Thoracic aorta (tissue), 2 donors: ENCODE data around the gene LOXL4. TPM values are rescaled to one million over a fixed set of nuclear protein-coding genes. Genes with fewer than 3 reads are reported as not detected.
A peak's percentile ranks its signal among the peaks of the same experiment; 100 is the strongest.

Experiments
- ATAC-seq: fragments of 150-250 bp; one replicate; pipeline ENCODE4 v1.8.0; 2017; ENCODE audit warnings: low read depth; ENCODE audit not compliant: insufficient number of reproducible peaks, low FRiP score
- DNase-seq: peaks from one replicate; pipeline ENCODE4 v3.0.0-alpha.2; 2020; ENCODE audit warnings: low spot score
- H3K27ac ChIP-seq, 2 donors: fragments of 200-600 bp; sonication (generic); 1 replicate in 1 of 2; 2 replicates in 1 of 2; pipeline ENCODE4 v1.5.1; 2016; ENCODE audit warnings: mild to moderate bottlenecking in 2 of 2, moderate library complexity in 2 of 2
- H3K27me3 ChIP-seq: fragments of 200-600 bp; sonication (generic); replicated peaks from 2 replicates; pipeline ENCODE4 v1.6.0; 2016; ENCODE audit warnings: mild to moderate bottlenecking; ENCODE audit not compliant: insufficient read depth
- H3K36me3 ChIP-seq: fragments of 200-600 bp; sonication (generic); one replicate; pipeline ENCODE4 v1.5.1; 2016
- H3K4me1 ChIP-seq, 2 donors: fragments of 200-600 bp; sonication (generic); 1 replicate in 1 of 2; 2 replicates in 1 of 2; pipeline versions ENCODE4 v1.5.1 to v1.6.0; 2016; ENCODE audit warnings: low read depth in 2 of 2, mild to moderate bottlenecking in 1 of 2; ENCODE audit not compliant: control insufficient read depth in 1 of 2
- H3K4me3 ChIP-seq: fragments of 200-600 bp; sonication (generic); 2 replicates; pipeline ENCODE4 v1.5.1; 2016; ENCODE audit warnings: mild to moderate bottlenecking
- H3K9me3 ChIP-seq: fragments of 200-600 bp; sonication (generic); 2 replicates; pipeline ENCODE4 v1.5.1; 2016
- total RNA-seq, 2 donors: library from RNA; depleted of rRNA; stranded (reverse); fragments of >200 nt; gene quantifications; one replicate each; pipeline versions ENCODE4 v1.1.0 to v1.2.3, GENCODE V29; 2016
- TF ChIP-seq, protein P1 (sequence below): fragments of 200-600 bp; sonication (generic); IDR thresholded peaks from one replicate; pipeline ENCODE4 v1.5.1; 2019; ENCODE audit warnings: antibody characterized with exemption

Gene LOXL4
- total RNA-seq, 2 donors from 2014 or later, result 15.4 to 24.5 TPM

DNA sequence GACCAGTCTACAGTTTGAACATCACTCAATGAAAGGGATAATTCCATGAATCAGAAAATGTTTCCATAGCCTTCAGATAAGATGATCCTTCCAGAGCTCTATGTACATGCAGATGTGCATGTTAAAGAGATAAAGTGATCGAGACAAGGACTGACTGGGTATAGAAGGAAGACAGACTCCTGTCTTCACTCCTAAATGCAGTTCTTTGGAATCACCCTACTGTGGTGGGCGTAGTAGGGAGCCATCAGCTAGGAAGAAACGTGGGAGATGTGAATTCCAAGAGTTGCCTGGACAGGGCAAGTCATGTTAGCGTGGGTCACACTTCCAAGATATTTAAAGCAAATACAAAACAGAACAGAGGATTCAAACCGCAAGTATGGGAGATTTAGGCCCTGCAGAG, 23.9 kb downstream of the LOXL4 start:
- TF ChIP-seq, protein P1, sequence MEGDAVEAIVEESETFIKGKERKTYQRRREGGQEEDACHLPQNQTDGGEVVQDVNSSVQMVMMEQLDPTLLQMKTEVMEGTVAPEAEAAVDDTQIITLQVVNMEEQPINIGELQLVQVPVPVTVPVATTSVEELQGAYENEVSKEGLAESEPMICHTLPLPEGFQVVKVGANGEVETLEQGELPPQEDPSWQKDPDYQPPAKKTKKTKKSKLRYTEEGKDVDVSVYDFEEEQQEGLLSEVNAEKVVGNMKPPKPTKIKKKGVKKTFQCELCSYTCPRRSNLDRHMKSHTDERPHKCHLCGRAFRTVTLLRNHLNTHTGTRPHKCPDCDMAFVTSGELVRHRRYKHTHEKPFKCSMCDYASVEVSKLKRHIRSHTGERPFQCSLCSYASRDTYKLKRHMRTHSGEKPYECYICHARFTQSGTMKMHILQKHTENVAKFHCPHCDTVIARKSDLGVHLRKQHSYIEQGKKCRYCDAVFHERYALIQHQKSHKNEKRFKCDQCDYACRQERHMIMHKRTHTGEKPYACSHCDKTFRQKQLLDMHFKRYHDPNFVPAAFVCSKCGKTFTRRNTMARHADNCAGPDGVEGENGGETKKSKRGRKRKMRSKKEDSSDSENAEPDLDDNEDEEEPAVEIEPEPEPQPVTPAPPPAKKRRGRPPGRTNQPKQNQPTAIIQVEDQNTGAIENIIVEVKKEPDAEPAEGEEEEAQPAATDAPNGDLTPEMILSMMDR, result no peak
- H3K36me3 ChIP-seq, result peaks cover 24% of the 10 kb centered on the region
- H3K4me3 ChIP-seq, result no peak overlapping the region
- ATAC-seq (no peak), DNase-seq (no peak)
- peak overlapping the region in 1 of 2 donors; percentile 39 for H3K27ac ChIP-seq
- no peaks in the 10 kb centered on the region for H3K9me3 ChIP-seq
- H3K4me1 ChIP-seq, result peaks cover 8 to 16% of the 10 kb centered on the region in 2 donors
- H3K27me3 ChIP-seq, result no peaks in the 10 kb centered on the region

DNA sequence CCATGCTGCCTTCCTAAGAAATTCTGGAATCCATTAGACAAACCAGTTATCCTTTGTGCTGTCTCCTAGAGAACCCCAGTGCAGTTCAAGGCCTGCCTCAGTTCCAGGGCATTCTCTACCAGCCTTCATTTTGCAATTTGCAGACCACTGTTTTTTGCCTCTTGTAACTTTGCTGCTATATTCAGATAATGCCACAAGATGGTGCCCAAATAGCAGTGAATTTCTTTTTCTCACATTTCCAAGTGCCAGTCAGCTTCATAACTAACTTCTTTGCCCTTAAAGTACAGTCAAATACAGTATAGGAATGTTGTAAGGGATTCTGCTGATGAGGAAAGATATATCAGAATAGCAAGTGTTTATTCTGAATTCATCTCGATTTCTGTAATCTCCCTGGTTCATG, 25.2 kb downstream of the LOXL4 start:
- Histone ChIP-seq H3K27ac (no peak overlapping the region), H3K9me3 (no peaks in the 10 kb centered on the region), H3K36me3 (peaks cover 14% of the 10 kb centered on the region), H3K4me3 (no peak overlapping the region), H3K4me1 (peaks cover 8 to 16% of the 10 kb centered on the region in 2 donors), H3K27me3 (no peaks in the 10 kb centered on the region)
- TF ChIP-seq, protein P1, result peak; percentile 40
- ATAC-seq (no peak), DNase-seq (no peak)

DNA sequence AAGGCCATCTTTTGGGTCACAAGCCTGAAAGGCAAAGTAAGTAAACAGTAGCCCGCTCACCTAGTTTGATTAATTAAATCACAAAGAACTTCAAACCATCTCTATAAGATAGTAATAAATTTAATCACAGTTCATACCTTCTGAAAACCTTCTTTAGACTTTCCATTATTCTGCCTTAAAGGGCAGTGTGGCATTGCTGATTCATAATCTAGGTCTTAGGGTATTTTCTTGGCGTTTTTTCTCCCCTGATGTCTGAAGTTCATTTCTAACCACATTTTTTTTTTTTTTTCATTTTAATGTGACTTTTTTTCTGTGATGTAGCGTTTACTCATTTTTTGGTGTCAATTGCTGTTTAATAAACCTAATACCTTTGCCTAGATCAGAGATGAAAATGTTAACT, 27.5 kb downstream of the LOXL4 start:
- Histone ChIP-seq H3K36me3 (peaks cover 17% of the 10 kb centered on the region), H3K4me3 (no peak overlapping the region), H3K9me3 (no peaks in the 10 kb centered on the region), H3K27ac (no peak overlapping the region), H3K4me1 (peaks cover 8 to 16% of the 10 kb centered on the region in 2 donors), H3K27me3 (no peaks in the 10 kb centered on the region)
- no peak for DNase-seq
- no peak for ATAC-seq
- TF ChIP-seq, protein P1, result no peak

DNA sequence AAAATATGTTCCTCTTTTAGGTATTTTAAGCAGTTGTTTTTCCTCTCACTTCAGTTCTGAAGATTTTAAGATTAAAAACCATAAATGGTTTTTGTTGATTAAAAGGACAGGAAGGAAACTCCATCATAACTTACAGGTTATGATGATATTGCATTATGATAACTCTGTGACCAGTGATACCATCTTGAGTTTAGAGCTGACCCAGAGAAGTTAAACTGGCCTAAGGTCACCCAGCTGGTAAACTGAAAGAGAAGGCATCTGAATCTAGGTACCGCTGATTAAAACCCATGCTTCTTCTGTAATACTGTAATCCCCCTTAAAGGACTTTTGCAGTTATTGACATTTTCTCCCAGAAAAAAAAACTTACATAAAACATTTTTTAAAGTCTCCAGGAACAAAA, 29.6 kb downstream of the LOXL4 start:
- DNase-seq, result no peak
- Histone ChIP-seq H3K27ac (no peak overlapping the region), H3K27me3 (no peaks in the 10 kb centered on the region), H3K36me3 (peaks cover 23% of the 10 kb centered on the region), H3K4me1 (no peaks in the 10 kb centered on the region), H3K4me3 (no peak overlapping the region), H3K9me3 (no peaks in the 10 kb centered on the region)
- TF ChIP-seq, protein P1, result no peak
- no peak for ATAC-seq

DNA sequence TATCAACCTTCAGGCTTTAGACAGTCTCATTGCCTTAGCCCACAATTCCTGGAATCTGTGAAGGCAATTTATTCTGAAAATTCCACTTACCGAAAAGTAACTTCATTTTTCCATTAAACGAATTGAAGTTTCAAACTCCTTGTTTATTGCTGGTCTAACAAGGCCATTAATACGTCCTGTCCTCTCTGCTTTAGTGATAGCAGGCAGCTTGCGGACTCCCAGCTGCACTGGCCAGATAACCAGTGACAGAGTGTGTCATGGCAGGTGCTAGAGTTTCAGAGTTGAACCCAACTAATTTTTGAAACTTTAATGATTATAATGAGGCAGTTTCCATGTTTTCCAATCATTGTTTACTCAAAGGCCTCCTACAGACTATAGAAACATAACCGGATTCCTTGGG, 31.1 kb downstream of the LOXL4 start:
- Histone ChIP-seq H3K4me3 (no peak overlapping the region), H3K36me3 (peaks cover 23% of the 10 kb centered on the region), H3K9me3 (no peaks in the 10 kb centered on the region), H3K27me3 (no peaks in the 10 kb centered on the region), H3K4me1 (no peaks in the 10 kb centered on the region), H3K27ac (no peak overlapping the region)
- ATAC-seq (no peak), DNase-seq (no peak)
- TF ChIP-seq, protein P1, result no peak
